OCI-LY3 (cell line): ENCODE measurements around the gene LINC01488.

Experiments used
- H2AFZ ChIP-seq: fragments of 200-600, 300-600 bp; shearing (Covaris generic); 2 replicates; pipeline ENCODE4 v1.6.0; 2014; ENCODE audit warnings: antibody characterized with exemption, low read depth, low read length
- H3K27ac ChIP-seq: fragments of 200-600, 300-600 bp; sonication (generic); 2 replicates; pipeline ENCODE4 v1.5.1; 2014; ENCODE audit warnings: mild to moderate bottlenecking, low read length, moderate library complexity, mixed read lengths
- H3K27me3 ChIP-seq: fragments of 200-600, 300-600 bp; sonication (generic); 2 replicates; pipeline ENCODE4 v1.6.1; 2014; ENCODE audit warnings: low read depth, low read length, mixed read lengths
- H3K36me3 ChIP-seq: fragments of 200-600, 300-600 bp; sonication (generic); replicated peaks from 2 replicates; pipeline ENCODE3; 2014; ENCODE audit warnings: low read depth, low read length, mixed read lengths
- H3K4me1 ChIP-seq: fragments of 300-600, 200-600 bp; sonication (generic); 2 replicates; pipeline ENCODE4 v1.6.1; 2014; ENCODE audit warnings: low read length, mixed read lengths
- H3K4me2 ChIP-seq: fragments of 200-600, 300-600 bp; sonication (generic); 2 replicates; pipeline ENCODE4 v1.6.1; 2014; ENCODE audit warnings: low read length, mixed read lengths
- H3K4me3 ChIP-seq: fragments of 300-600, 200-600 bp; sonication (generic); 2 replicates; pipeline ENCODE4 v1.5.1; 2014; ENCODE audit warnings: antibody characterized with exemption, mild to moderate bottlenecking, low read length, moderate library complexity
- H3K79me2 ChIP-seq: fragments of 300-600, 200-600 bp; shearing (Covaris generic); 2 replicates; pipeline ENCODE4 v1.6.1; 2014; ENCODE audit warnings: mild to moderate bottlenecking, low read length, mixed read lengths
- H3K9ac ChIP-seq: fragments of 300-600, 200-600 bp; shearing (Covaris generic); 2 replicates; pipeline ENCODE4 v1.6.0; 2014; ENCODE audit warnings: mild to moderate bottlenecking, low read length, moderate library complexity
- H3K9me3 ChIP-seq: fragments of 200-600, 300-600 bp; shearing (Covaris generic); 2 replicates; pipeline ENCODE4 v1.6.1; 2014; ENCODE audit warnings: low read length, mixed read lengths; ENCODE audit not compliant: insufficient read depth
- H4K20me1 ChIP-seq: fragments of 200-600, 300-600 bp; sonication (generic); 2 replicates; pipeline ENCODE4 v1.6.1; 2016; ENCODE audit warnings: low read length, mixed read lengths; ENCODE audit not compliant: insufficient read depth
- EZH2phosphoT487 ChIP-seq: fragments of 200-600 bp; shearing (Covaris generic); IDR thresholded peaks from 2 replicates; pipeline ENCODE4 v1.6.1; 2018; ENCODE audit warnings: antibody characterized with exemption, mixed run types, low read depth
- TF ChIP-seq, protein P1 (sequence below): fragments of 200-600, 300-600 bp; sonication (generic); IDR thresholded peaks from 2 replicates; pipeline ENCODE4 v1.5.1; 2014; ENCODE audit warnings: antibody characterized with exemption, low read length, low read depth

Gene LINC01488

DNA sequence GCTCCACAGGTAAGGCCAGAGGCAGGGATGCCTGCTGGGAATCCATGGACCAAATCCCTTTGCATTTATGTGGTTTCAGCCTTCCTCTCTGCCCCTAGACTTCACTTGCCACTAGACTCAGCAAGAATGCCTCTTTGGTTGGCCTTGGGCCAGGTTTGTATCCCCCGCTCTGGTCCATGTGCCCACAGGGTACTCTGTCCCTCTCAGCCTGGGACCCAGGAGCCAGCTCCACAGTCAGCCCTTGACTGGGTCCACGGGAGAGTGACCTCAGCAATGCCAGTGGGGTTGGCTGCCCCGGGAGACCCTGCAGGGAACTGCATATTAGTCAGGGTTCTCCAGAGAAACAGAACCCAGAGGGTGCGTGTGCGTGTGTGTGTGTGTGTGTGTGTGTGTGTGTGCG, 28.3 kb upstream of the LINC01488 start:
- H3K9me3 ChIP-seq: peaks cover 5% of the 10 kb centered on the region; the same call in 1 of the 2 replicates
- no peak overlapping the region for H3K4me3 ChIP-seq
- peaks cover 3% of the 10 kb centered on the region for H3K36me3 ChIP-seq
- peaks cover 16% of the 10 kb centered on the region for H3K4me1 ChIP-seq
- TF ChIP-seq, protein P1, sequence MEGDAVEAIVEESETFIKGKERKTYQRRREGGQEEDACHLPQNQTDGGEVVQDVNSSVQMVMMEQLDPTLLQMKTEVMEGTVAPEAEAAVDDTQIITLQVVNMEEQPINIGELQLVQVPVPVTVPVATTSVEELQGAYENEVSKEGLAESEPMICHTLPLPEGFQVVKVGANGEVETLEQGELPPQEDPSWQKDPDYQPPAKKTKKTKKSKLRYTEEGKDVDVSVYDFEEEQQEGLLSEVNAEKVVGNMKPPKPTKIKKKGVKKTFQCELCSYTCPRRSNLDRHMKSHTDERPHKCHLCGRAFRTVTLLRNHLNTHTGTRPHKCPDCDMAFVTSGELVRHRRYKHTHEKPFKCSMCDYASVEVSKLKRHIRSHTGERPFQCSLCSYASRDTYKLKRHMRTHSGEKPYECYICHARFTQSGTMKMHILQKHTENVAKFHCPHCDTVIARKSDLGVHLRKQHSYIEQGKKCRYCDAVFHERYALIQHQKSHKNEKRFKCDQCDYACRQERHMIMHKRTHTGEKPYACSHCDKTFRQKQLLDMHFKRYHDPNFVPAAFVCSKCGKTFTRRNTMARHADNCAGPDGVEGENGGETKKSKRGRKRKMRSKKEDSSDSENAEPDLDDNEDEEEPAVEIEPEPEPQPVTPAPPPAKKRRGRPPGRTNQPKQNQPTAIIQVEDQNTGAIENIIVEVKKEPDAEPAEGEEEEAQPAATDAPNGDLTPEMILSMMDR: no peak
- TF ChIP-seq EZH2phosphoT487: no peak
- H2AFZ ChIP-seq: no peak overlapping the region
- H3K27ac ChIP-seq: no peak overlapping the region
- H3K79me2 ChIP-seq: no peaks in the 10 kb centered on the region
- H3K4me2 ChIP-seq: no peak overlapping the region
- no peak overlapping the region for H3K9ac ChIP-seq
- H4K20me1 ChIP-seq: no peaks in the 10 kb centered on the region
- peaks cover 6% of the 10 kb centered on the region; the same call in 1 of the 2 replicates for H3K27me3 ChIP-seq

DNA sequence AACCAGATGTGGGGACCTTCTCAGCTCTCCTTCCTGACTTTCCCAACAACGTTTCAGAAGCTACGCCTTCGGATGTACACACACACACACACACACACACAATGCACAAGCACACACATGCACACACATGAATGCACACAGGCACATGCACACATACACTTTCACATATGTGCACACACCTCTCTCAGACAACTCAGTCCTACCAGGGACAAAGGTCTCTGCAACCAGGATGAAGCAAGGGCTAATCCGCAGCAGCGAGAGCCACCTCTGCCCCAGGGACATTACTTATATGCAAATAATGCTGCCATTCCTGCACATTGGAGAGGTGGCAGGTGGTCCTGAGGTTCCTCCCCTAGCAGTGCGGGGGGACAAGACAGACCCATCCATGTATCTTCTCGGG, 27.4 kb upstream of the LINC01488 start:
- TF ChIP-seq, protein P1: no peak
- TF ChIP-seq EZH2phosphoT487: no peak
- no peak overlapping the region for H3K27ac ChIP-seq
- H3K9me3 ChIP-seq: peaks cover 5% of the 10 kb centered on the region; the same call in 1 of the 2 replicates
- H3K27me3 ChIP-seq: peaks cover 9% of the 10 kb centered on the region; the same call in 1 of the 2 replicates
- no peaks in the 10 kb centered on the region for H4K20me1 ChIP-seq
- H3K79me2 ChIP-seq: no peaks in the 10 kb centered on the region
- no peak overlapping the region for H3K9ac ChIP-seq
- H3K4me3 ChIP-seq: no peak overlapping the region
- H3K36me3 ChIP-seq: peaks cover 3% of the 10 kb centered on the region
- H2AFZ ChIP-seq: no peak overlapping the region
- H3K4me2 ChIP-seq: no peak overlapping the region
- H3K4me1 ChIP-seq: peaks cover 7% of the 10 kb centered on the region

DNA sequence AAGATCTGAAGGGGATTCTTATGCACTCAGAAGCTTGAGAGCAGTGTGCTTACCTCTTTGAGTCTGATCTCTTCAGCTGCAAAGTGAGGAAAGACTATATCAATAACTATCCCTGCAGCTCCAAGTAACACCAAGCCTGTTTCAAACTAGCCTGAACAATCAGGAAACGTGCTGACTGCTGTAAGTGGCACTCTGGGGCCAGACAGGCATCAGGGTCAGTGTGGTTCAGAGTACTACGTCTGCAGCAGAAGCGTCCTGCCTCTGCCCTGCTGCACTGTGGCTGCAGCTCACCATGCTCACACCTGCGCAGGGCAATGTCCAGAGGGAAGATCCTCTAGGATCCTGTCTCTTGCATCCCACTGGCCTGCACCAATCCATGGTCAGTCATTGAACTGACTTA, 25.5 kb upstream of the LINC01488 start:
- peaks cover 3% of the 10 kb centered on the region for H3K36me3 ChIP-seq
- H3K79me2 ChIP-seq: no peaks in the 10 kb centered on the region
- no peak overlapping the region for H3K9ac ChIP-seq
- no peaks in the 10 kb centered on the region for H4K20me1 ChIP-seq
- no peak overlapping the region for H3K4me2 ChIP-seq
- no peaks in the 10 kb centered on the region for H3K4me1 ChIP-seq
- H3K4me3 ChIP-seq: no peak overlapping the region
- H3K27me3 ChIP-seq: peaks cover 24% of the 10 kb centered on the region
- no peak overlapping the region for H3K27ac ChIP-seq
- TF ChIP-seq, protein P1: no peak
- TF ChIP-seq EZH2phosphoT487: no peak
- H3K9me3 ChIP-seq: peaks cover 10% of the 10 kb centered on the region
- no peak overlapping the region for H2AFZ ChIP-seq

DNA sequence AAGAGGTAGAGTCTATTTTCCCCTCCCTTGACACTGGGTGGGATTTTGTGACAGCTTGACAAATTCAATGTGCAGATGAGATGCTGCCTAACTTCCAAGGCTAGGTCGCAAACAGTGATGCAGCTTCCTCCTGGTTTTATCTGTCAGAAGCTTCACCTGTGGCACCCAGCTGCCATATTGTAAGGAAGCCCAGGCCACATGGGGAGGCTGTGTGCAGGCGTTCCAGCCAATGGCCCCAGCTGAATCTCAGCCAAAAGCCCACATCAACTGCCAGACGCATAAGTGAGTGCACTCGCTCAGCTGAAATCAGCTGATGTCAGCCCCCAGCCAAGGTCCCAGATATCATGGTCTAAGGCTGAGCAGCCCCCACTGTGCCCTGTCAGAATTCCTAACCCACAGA, 24.8 kb upstream of the LINC01488 start:
- H3K36me3 ChIP-seq: peaks cover 3% of the 10 kb centered on the region
- H3K4me3 ChIP-seq: no peak overlapping the region
- H4K20me1 ChIP-seq: no peaks in the 10 kb centered on the region
- no peak overlapping the region for H3K4me2 ChIP-seq
- TF ChIP-seq, protein P1: no peak
- TF ChIP-seq EZH2phosphoT487: no peak
- no peaks in the 10 kb centered on the region for H3K79me2 ChIP-seq
- H3K27ac ChIP-seq: no peak overlapping the region
- no peaks in the 10 kb centered on the region for H3K4me1 ChIP-seq
- peaks cover 27% of the 10 kb centered on the region for H3K27me3 ChIP-seq
- no peak overlapping the region for H3K9ac ChIP-seq
- H3K9me3 ChIP-seq: peaks cover 10% of the 10 kb centered on the region
- H2AFZ ChIP-seq: no peak overlapping the region
